ENCODE measurements around the gene DHX15. TPM values are rescaled to one million over a fixed set of nuclear protein-coding genes. Genes with fewer than 3 reads are reported as not detected.

DHX15 gene
- total RNA-seq, 1 experiment from 2014 or later = 287 TPM

DNA sequence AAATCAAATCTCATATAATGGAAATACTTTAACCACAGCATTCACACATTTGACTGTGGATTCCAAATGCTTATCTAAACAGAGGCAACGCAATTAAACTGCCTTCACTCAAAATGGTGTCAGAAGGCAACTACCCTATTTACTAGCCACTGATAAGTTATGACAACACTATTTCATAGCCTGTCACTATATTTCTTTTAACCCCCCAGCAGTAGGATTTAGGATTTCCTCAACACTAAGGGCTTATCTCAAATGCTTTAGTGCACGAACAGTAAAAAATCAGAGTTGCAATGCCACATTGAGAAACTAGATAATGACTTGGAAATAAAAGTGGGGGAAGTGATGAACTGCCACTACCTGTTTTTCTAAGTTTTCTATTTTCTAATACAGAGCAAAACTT lies 66.7 kb downstream of the DHX15 start:
- H4K5ac ChIP-seq (ENCODE audit: insufficient read length, low read depth, low read length) = no peak overlapping the region
- no peaks in the 10 kb centered on the region; the same call in 1 of the 2 replicates for H3K79me2 ChIP-seq (ENCODE audit: insufficient read depth, low read length)
- no peak overlapping the region for H4K8ac ChIP-seq (replicated peaks; ENCODE audit: insufficient read length, low read depth, low read length)
- no peak for DNase-seq
- Mint-ChIP-seq H3K27me3 (ENCODE audit: low read depth) (no peaks in the 10 kb centered on the region), H3K4me1 (peaks cover 32 to 36% of the 10 kb centered on the region in 2 experiments), H3K4me3 (no peak overlapping the region), H3K36me3 (ENCODE audit: insufficient read depth in 1 of 3, low read depth in 3 of 3) (peaks cover 6 to 41% (median 37%) of the 10 kb centered on the region in 3 experiments; a peak in 6 of 7 replicates), H3K9me3 (no peaks in the 10 kb centered on the region), H3K27ac (peak overlapping the region in 1 of 3 experiments; percentile 77; a peak in 2 of 7 replicates)
- H2AK5ac ChIP-seq (ENCODE audit: insufficient read length, low read length) = no peak overlapping the region
- no peaks in the 10 kb centered on the region for H3K4me1 ChIP-seq (ENCODE audit: insufficient read depth, low read length)
- no peak overlapping the region for H3K27ac ChIP-seq (ENCODE audit: insufficient read length, low read depth, low read length)
- H3K9ac ChIP-seq (ENCODE audit: extremely low read depth, insufficient read length, low read length) = no peak overlapping the region
- no peak overlapping the region for H2BK5ac ChIP-seq (ENCODE audit: insufficient read length, low read length)
- TF ChIP-seq, protein P1, sequence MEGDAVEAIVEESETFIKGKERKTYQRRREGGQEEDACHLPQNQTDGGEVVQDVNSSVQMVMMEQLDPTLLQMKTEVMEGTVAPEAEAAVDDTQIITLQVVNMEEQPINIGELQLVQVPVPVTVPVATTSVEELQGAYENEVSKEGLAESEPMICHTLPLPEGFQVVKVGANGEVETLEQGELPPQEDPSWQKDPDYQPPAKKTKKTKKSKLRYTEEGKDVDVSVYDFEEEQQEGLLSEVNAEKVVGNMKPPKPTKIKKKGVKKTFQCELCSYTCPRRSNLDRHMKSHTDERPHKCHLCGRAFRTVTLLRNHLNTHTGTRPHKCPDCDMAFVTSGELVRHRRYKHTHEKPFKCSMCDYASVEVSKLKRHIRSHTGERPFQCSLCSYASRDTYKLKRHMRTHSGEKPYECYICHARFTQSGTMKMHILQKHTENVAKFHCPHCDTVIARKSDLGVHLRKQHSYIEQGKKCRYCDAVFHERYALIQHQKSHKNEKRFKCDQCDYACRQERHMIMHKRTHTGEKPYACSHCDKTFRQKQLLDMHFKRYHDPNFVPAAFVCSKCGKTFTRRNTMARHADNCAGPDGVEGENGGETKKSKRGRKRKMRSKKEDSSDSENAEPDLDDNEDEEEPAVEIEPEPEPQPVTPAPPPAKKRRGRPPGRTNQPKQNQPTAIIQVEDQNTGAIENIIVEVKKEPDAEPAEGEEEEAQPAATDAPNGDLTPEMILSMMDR (conservative IDR thresholded peaks at IDR 0.05) = no peak
- no peak overlapping the region for H3K4me2 ChIP-seq (ENCODE audit: insufficient read depth, insufficient read length, low read length)
- no peak overlapping the region for H3K14ac ChIP-seq (ENCODE audit: insufficient read depth, low read length)
- H2BK120ac ChIP-seq (ENCODE audit: low read depth, low read length, poor library complexity, severe bottlenecking) = no peak overlapping the region
- H3K9me3 ChIP-seq (ENCODE audit: control insufficient read depth, low read depth, low read length) = no peaks in the 10 kb centered on the region
- H4K91ac ChIP-seq (ENCODE audit: insufficient read length, low read depth, low read length) = no peak overlapping the region
- no peak overlapping the region for H3K18ac ChIP-seq (ENCODE audit: insufficient read length, low read depth, low read length)
- no peak overlapping the region for H2BK20ac ChIP-seq (ENCODE audit: low read depth, low read length, poor library complexity, severe bottlenecking)
- no peaks in the 10 kb centered on the region for H3K27me3 ChIP-seq (ENCODE audit: insufficient read depth, low read length)
- H2BK15ac ChIP-seq (ENCODE audit: low read depth, low read length) = no peak overlapping the region
- H3K23me2 ChIP-seq (ENCODE audit: insufficient read length, low read depth, low read length, poor library complexity, severe bottlenecking) = no peaks in the 10 kb centered on the region
- WGBS (ENCODE audit: extremely low coverage, insufficient read length, low lambda C conversion rate) = no CpG with 5 or more reads among the region's 2 CpGs
- no peak overlapping the region for H3K23ac ChIP-seq (ENCODE audit: insufficient read length, low read depth, low read length)
- no peak overlapping the region for H2AFZ ChIP-seq (ENCODE audit: low read length)
- H3K4ac ChIP-seq (ENCODE audit: low read depth, low read length) = no peak overlapping the region
- H3T11ph ChIP-seq (ENCODE audit: low read length) = no peak overlapping the region
- no peaks in the 10 kb centered on the region for H3K79me1 ChIP-seq (ENCODE audit: insufficient read depth, low read depth, low read length, poor library complexity, severe bottlenecking)
- H2BK12ac ChIP-seq (ENCODE audit: insufficient read length, low read depth, low read length) = no peak overlapping the region
- H4K20me1 ChIP-seq (ENCODE audit: control insufficient read depth, insufficient read depth, insufficient read length) = no peaks in the 10 kb centered on the region
- H3K56ac ChIP-seq (ENCODE audit: insufficient read length, low read depth, low read length) = no peak overlapping the region
